Measurements from ENCODE around the gene KHK.

The KHK gene

DNA sequence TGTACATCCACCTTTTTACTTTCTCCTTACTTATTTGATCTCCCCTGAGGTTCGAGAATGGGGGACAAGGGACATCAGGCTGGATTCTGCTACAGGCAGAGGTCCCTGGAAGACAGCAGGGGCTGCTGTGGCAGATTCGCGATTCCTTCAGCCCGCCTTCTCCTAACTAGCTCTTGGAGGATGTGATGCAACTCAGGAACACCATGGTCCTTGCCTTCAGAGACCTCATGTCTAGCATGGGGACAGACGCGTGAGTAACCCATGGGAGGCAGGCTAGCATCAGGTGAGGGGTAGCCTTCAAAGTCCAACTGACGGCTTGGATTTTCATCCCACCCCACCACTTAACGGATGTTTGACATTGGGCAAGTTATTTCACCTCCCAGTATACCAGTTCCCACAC is 61.4 kb downstream of the KHK start:
- Histone ChIP-seq H3K27me3 (ENCODE audit: control insufficient read depth, low read length) (peaks cover 11% of the 10 kb centered on the region), H3K79me2 (ENCODE audit: control insufficient read depth, low read length) (no peaks in the 10 kb centered on the region), H3K4me1 (ENCODE audit: control insufficient read depth, low read length) (no peaks in the 10 kb centered on the region), H3K36me3 (ENCODE audit: control insufficient read depth, low read length) (no peaks in the 10 kb centered on the region), H3K27ac (ENCODE audit: low read depth, low read length) (no peak overlapping the region), H3K4me2 (ENCODE audit: low read length) (no peak overlapping the region), H3F3A (ENCODE audit: control insufficient read depth, insufficient read depth) (no peaks in the 10 kb centered on the region), H3K9me2 (replicated peaks; ENCODE audit: control insufficient read depth, low read length) (no peaks in the 10 kb centered on the region), H4K20me1 (ENCODE audit: control insufficient read depth, insufficient read depth, low read depth, low read length) (no peaks in the 10 kb centered on the region), H3K9me3 (ENCODE audit: control insufficient read depth, insufficient read depth, low read length) (no peaks in the 10 kb centered on the region), H3K4me3 (ENCODE audit: low read length) (no peak overlapping the region)
- TF ChIP-seq EZH2phosphoT487 (IDR thresholded peaks at IDR 0.05; ENCODE audit: borderline replicate concordance, low read length) = no peak
- TF ChIP-seq, protein P1, sequence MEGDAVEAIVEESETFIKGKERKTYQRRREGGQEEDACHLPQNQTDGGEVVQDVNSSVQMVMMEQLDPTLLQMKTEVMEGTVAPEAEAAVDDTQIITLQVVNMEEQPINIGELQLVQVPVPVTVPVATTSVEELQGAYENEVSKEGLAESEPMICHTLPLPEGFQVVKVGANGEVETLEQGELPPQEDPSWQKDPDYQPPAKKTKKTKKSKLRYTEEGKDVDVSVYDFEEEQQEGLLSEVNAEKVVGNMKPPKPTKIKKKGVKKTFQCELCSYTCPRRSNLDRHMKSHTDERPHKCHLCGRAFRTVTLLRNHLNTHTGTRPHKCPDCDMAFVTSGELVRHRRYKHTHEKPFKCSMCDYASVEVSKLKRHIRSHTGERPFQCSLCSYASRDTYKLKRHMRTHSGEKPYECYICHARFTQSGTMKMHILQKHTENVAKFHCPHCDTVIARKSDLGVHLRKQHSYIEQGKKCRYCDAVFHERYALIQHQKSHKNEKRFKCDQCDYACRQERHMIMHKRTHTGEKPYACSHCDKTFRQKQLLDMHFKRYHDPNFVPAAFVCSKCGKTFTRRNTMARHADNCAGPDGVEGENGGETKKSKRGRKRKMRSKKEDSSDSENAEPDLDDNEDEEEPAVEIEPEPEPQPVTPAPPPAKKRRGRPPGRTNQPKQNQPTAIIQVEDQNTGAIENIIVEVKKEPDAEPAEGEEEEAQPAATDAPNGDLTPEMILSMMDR (IDR thresholded peaks at IDR 0.05; ENCODE audit: low read depth, low read length, poor library complexity, severe bottlenecking) = no peak

DNA sequence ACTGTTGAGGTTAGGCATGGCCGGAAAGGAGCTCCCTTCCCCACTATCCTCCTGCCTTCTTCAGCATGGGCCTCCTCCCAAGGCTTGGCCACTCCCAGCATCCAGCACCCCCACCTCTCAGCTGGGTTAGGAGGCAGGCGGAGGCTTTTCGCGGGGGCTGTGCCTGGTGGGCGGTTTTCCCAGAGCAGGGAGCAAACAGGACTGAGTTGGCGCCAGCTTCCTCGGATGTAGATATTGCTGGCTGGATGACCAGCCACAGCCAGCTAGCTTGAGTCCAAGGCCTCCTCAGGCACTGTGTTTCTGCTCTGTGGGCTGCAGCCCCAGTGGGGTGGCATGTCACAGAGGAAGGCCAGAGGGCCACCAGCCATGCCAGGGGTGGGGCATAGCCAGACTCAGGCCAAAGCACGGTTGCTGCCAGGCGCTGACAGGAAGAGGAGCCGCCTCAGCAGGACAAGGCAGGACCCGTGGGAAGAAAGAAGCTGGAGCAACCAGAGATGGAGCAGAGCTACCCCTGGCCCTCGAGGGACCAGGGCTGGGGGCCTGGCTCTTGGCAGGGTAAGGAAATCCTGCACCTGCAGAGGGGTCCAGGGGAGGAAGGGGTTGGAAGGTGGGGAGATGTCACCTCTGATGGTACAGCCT is 62.3 kb downstream of the KHK start, which contains the start of gene TCF23:
Gene TCF23 (plus strand): TSS at position 204 of the 639 bp plus-strand sequence. CDS start 130 bp downstream, at position 334.
- Histone ChIP-seq H3K9me3 (ENCODE audit: control insufficient read depth, insufficient read depth, low read length) (no peaks in the 10 kb centered on the region), H3K9me2 (replicated peaks; ENCODE audit: control insufficient read depth, low read length) (no peaks in the 10 kb centered on the region), H3K4me1 (ENCODE audit: control insufficient read depth, low read length) (no peaks in the 10 kb centered on the region), H3K4me3 (ENCODE audit: low read length) (no peak within 1 kb of the TSS), H3F3A (ENCODE audit: control insufficient read depth, insufficient read depth) (no peaks in the 10 kb centered on the region), H4K20me1 (ENCODE audit: control insufficient read depth, insufficient read depth, low read depth, low read length) (no peaks in the 10 kb centered on the region), H3K27ac (ENCODE audit: low read depth, low read length) (no peak within 1 kb of the TSS), H3K4me2 (ENCODE audit: low read length) (no peak within 1 kb of the TSS), H3K79me2 (ENCODE audit: control insufficient read depth, low read length) (no peaks in the 10 kb centered on the region), H3K27me3 (ENCODE audit: control insufficient read depth, low read length) (peaks cover 4% of the 10 kb centered on the region; the same call in 1 of the 2 replicates), H3K36me3 (ENCODE audit: control insufficient read depth, low read length) (no peaks in the 10 kb centered on the region)
- TF ChIP-seq, protein P1 (IDR thresholded peaks at IDR 0.05; ENCODE audit: low read depth, low read length, poor library complexity, severe bottlenecking) = no peak
- no peak for TF ChIP-seq EZH2phosphoT487 (IDR thresholded peaks at IDR 0.05; ENCODE audit: borderline replicate concordance, low read length)

DNA sequence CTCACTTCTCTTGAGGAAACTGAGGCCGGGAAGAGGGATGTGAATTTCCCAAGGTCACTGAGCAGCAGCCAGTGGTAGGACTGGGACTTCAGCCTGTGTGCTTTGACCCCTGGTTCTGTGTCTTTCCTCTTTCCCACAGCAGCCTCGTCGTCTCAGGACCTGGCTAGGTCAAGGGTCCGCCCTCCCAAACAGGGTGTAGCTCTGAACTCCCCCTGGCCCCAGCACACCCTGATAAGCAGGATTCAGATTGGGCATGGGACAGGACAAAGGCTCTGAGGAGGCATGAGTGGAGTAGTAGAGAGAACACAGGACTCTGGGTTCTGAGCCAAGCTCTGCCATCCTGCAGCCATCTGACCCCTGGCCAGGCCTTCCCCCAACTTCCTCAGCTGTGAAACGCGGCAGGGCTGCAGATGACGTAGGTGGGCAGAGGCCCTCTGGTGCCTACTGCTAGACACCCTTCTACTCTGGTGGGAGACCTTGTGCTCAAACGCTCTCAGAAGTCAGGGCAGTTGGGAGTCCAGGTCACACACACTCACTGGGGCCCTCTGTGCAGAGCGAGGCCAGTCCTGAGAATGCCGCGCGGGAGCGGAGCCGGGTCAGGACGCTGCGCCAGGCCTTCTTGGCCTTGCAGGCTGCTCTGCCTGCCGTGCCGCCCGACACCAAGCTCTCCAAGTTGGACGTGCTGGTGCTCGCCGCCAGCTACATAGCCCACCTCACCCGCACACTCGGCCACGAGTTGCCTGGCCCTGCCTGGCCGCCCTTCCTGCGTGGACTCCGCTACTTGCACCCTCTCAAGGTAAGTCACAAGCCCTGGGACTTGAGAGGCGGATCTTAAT is 63.2 kb downstream of the KHK start:
- H3K27ac ChIP-seq (ENCODE audit: low read depth, low read length) = no peak overlapping the region
- TF ChIP-seq EZH2phosphoT487 (IDR thresholded peaks at IDR 0.05; ENCODE audit: borderline replicate concordance, low read length) = no peak
- TF ChIP-seq, protein P1 (IDR thresholded peaks at IDR 0.05; ENCODE audit: low read depth, low read length, poor library complexity, severe bottlenecking) = no peak
- H3K36me3 ChIP-seq (ENCODE audit: control insufficient read depth, low read length) = no peaks in the 10 kb centered on the region
- no peaks in the 10 kb centered on the region for H4K20me1 ChIP-seq (ENCODE audit: control insufficient read depth, insufficient read depth, low read depth, low read length)
- H3K4me1 ChIP-seq (ENCODE audit: control insufficient read depth, low read length) = no peaks in the 10 kb centered on the region
- H3K4me3 ChIP-seq (ENCODE audit: low read length) = no peak overlapping the region
- no peaks in the 10 kb centered on the region for H3K9me2 ChIP-seq (replicated peaks; ENCODE audit: control insufficient read depth, low read length)
- no peaks in the 10 kb centered on the region for H3F3A ChIP-seq (ENCODE audit: control insufficient read depth, insufficient read depth)
- H3K27me3 ChIP-seq (ENCODE audit: control insufficient read depth, low read length) = peaks cover 4% of the 10 kb centered on the region; the same call in 1 of the 2 replicates
- no peak overlapping the region for H3K4me2 ChIP-seq (ENCODE audit: low read length)
- no peaks in the 10 kb centered on the region for H3K9me3 ChIP-seq (ENCODE audit: control insufficient read depth, insufficient read depth, low read length)
- H3K79me2 ChIP-seq (ENCODE audit: control insufficient read depth, low read length) = no peaks in the 10 kb centered on the region

Measured in DOHH2 (cell line).